IMR-90 (cell line): ENCODE data around the gene NBEA. TPM values are rescaled to one million over a fixed set of nuclear protein-coding genes. Genes with fewer than 3 reads are reported as not detected.
"Not testable (repeated sequence)": the region's sequence is repeated elsewhere in the genome, so short reads cannot be mapped to it uniquely, and the experiment has no call there.

Experiments
- ATAC-seq: fragments of 200-7000 bp; cut with Tn5 transposase; 2 replicates; pipeline ENCODE4 v1.9.1; 2020; ENCODE audit warnings: low read depth, mild to moderate bottlenecking, moderate library complexity
- BruUV-seq: library from RNA; stranded (reverse); fragments of 400-500 nt; replicated peaks from 2 replicates; lab custom pipeline; 2021; lab: Mats Ljungman, UMichigan
- CTCF ChIA-PET: fragments of 300-600 bp; formaldehyde crosslinking; extraction: SDS; loops from one replicate; lab custom pipeline; 2021; ENCODE audit warnings: antibody characterized with exemption; lab: Yijun Ruan, JAX
- POLR2A ChIA-PET: fragments of 300-600 bp; sonication (Branson Sonifier 250); formaldehyde crosslinking; loops from one replicate; lab custom pipeline; 2022; ENCODE audit warnings: antibody characterized with exemption; ENCODE audit not compliant: unreplicated experiment; lab: Charles Lee
- DNase-seq: peaks from one replicate; pipeline ENCODE4 v3.0.0; 2013
- H2AFZ ChIP-seq: replicated peaks from 2 replicates; pipeline ENCODE3; 2013; ENCODE audit warnings: low read length, mild to moderate bottlenecking; ENCODE audit not compliant: poor library complexity
- H2AK5ac ChIP-seq: 2 replicates; pipeline ENCODE4 v1.6.1; 2013; ENCODE audit warnings: low read depth, low read length, inconsistent platforms
- H2AK9ac ChIP-seq: replicated peaks from 2 replicates; pipeline ENCODE3; 2013; ENCODE audit warnings: mild to moderate bottlenecking, low read depth, low read length, moderate library complexity; ENCODE audit not compliant: poor library complexity
- H2BK120ac ChIP-seq: 2 replicates; pipeline ENCODE4 v1.6.1; 2013; ENCODE audit warnings: low read depth, low read length, inconsistent platforms
- H2BK15ac ChIP-seq: 3 replicates; pipeline ENCODE4 v1.6.1; 2013; ENCODE audit warnings: low read depth, low read length, inconsistent platforms
- H2BK20ac ChIP-seq: 2 replicates; pipeline ENCODE4 v1.6.1; 2013; ENCODE audit warnings: low read depth, mild to moderate bottlenecking, inconsistent platforms, low read length, moderate library complexity
- H2BK5ac ChIP-seq: 2 replicates; pipeline ENCODE4 v1.6.1; 2013; ENCODE audit warnings: mild to moderate bottlenecking, low read depth, low read length, inconsistent platforms; ENCODE audit not compliant: poor library complexity, severe bottlenecking
- H3K14ac ChIP-seq: replicated peaks from 2 replicates; pipeline ENCODE4 v1.6.1; 2013; ENCODE audit warnings: low read depth, low read length, inconsistent platforms
- H3K18ac ChIP-seq: 2 replicates; pipeline ENCODE4 v1.6.1; 2013; ENCODE audit warnings: low read depth, low read length, control low read depth
- H3K23ac ChIP-seq: 2 replicates; pipeline ENCODE4 v1.6.1; 2013; ENCODE audit warnings: low read depth, low read length, inconsistent platforms
- H3K27ac ChIP-seq: 2 replicates; pipeline ENCODE4 v1.5.1; 2013; ENCODE audit warnings: mild to moderate bottlenecking, control low read depth, low read length; ENCODE audit not compliant: insufficient read depth
- H3K27me3 ChIP-seq: 2 replicates; pipeline ENCODE4 v1.6.1; 2013; ENCODE audit warnings: low read length; ENCODE audit not compliant: control insufficient read depth, insufficient read depth
- H3K36me3 ChIP-seq: 2 replicates; pipeline ENCODE4 v1.6.1; 2013; ENCODE audit warnings: low read length, mixed read lengths; ENCODE audit not compliant: control insufficient read depth, insufficient read depth
- H3K4ac ChIP-seq: 2 replicates; pipeline ENCODE4 v1.6.1; 2013; ENCODE audit warnings: low read depth, low read length, inconsistent platforms
- H3K4me1 ChIP-seq: 2 replicates; pipeline ENCODE4 v1.6.1; 2013; ENCODE audit warnings: low read length, mixed read lengths; ENCODE audit not compliant: control insufficient read depth, insufficient read depth
- H3K4me2 ChIP-seq: 2 replicates; pipeline ENCODE4 v1.6.1; 2013; ENCODE audit warnings: low read depth, mild to moderate bottlenecking, control low read depth, low read length, moderate library complexity
- H3K4me3 ChIP-seq: 2 replicates; pipeline ENCODE4 v1.5.1; 2013; ENCODE audit warnings: low read depth, mild to moderate bottlenecking, control low read depth, low read length, moderate library complexity; ENCODE audit not compliant: insufficient read depth
- H3K56ac ChIP-seq: 2 replicates; pipeline ENCODE4 v1.6.1; 2013; ENCODE audit warnings: low read length, inconsistent platforms; ENCODE audit not compliant: insufficient read depth; ENCODE audit errors: extremely low read depth
- H3K79me1 ChIP-seq, 2 experiments: 2 replicates each; pipeline ENCODE4 v1.6.1; 2013; ENCODE audit warnings: low read length in 2 of 2, inconsistent platforms in 1 of 2, low read depth in 1 of 2
- H3K9ac ChIP-seq: 2 replicates; pipeline ENCODE4 v1.6.1; 2013; ENCODE audit warnings: low read depth, low read length, control low read depth
- H3K9me1 ChIP-seq: 2 replicates; pipeline ENCODE4 v1.6.1; 2013; ENCODE audit warnings: low read length, inconsistent platforms; ENCODE audit not compliant: insufficient read depth
- H3K9me3 ChIP-seq: 2 replicates; pipeline ENCODE4 v1.6.1; 2013; ENCODE audit warnings: low read length; ENCODE audit not compliant: control insufficient read depth, insufficient read depth
- H4K20me1 ChIP-seq: 2 replicates; pipeline ENCODE4 v1.6.1; 2013; ENCODE audit warnings: low read length, inconsistent platforms; ENCODE audit not compliant: insufficient read depth
- H4K5ac ChIP-seq: 2 replicates; pipeline ENCODE4 v1.6.1; 2013; ENCODE audit warnings: mild to moderate bottlenecking, low read depth, low read length, control low read depth
- H4K8ac ChIP-seq, 2 experiments: 2 replicates each; pipeline ENCODE4 v1.6.1; 2013; ENCODE audit warnings: low read depth in 2 of 2, low read length in 2 of 2, control low read depth in 1 of 2, inconsistent platforms in 1 of 2
- H4K91ac ChIP-seq: 2 replicates; pipeline ENCODE4 v1.6.1; 2013; ENCODE audit warnings: low read depth, low read length, inconsistent platforms; ENCODE audit not compliant: insufficient read depth
- WGBS, 2 experiments: methylation state at CpG; one replicate each; pipeline versions ENCODE4 v1.1.5 to v1.1.7; 2013; ENCODE audit warnings: missing lambda C conversion rate in 2 of 2; ENCODE audit not compliant: insufficient read length in 1 of 2; ENCODE audit errors: extremely low coverage in 2 of 2; 5-methylcytosine and 5-hydroxymethylcytosine counted together
- dilution Hi-C: fragments of 300-500 bp; cut with HindIII; formaldehyde crosslinking; loops from one replicate; pipeline ENCODE4 v1.14.3; 2018; ENCODE audit warnings: low sequenced_read_pairs; ENCODE audit not compliant: unreplicated experiment
- in situ Hi-C: fragments of 300-500 bp; cut with MboI; formaldehyde crosslinking; loops from 3 replicates; pipeline ENCODE4 v1.14.3; 2019; ENCODE audit warnings: low sequenced_read_pairs, inconsistent platforms, mixed read lengths
- intact Hi-C: fragments of 100-400 bp; cut with micrococcal nuclease; formaldehyde crosslinking; loops from 2 replicates; pipeline ENCODE4 v1.10.0; 2022
- polyA plus RNA-seq, 3 experiments: library from polyadenylated mRNA; depleted of rRNA; stranded (reverse); fragments of >200 nt; gene quantifications; 2 replicates each; pipeline ENCODE4 v1.2.3, GENCODE V29; 2012; ENCODE audit warnings: low replicate concordance in 1 of 3
- total RNA-seq: library from RNA; depleted of rRNA; stranded (reverse); fragments of >200 nt; gene quantifications from 2 replicates; pipeline ENCODE4 v1.2.3, GENCODE V29; 2012

The NBEA gene
- total and polyA plus RNA-seq, 2 of the 4 experiments (the other 2 are of a cell fraction): 0.82 to 2.2 TPM

GRCh38 chr13:35003734-35004133 is 61.7 kb downstream of the NBEA start:
- H4K20me1 ChIP-seq, intact Hi-C loops, H4K5ac ChIP-seq: not testable (repeated sequence)

More at GRCh38 chr13:35003734-35004133, 61.7 kb downstream of the NBEA start:
- H2BK5ac ChIP-seq, H3K4ac ChIP-seq, H3K27ac ChIP-seq, H2BK15ac ChIP-seq, DNase-seq, H4K8ac ChIP-seq, H3K56ac ChIP-seq, H3K9me3 ChIP-seq, H2AK5ac ChIP-seq, ATAC-seq, H3K79me1 ChIP-seq, CTCF ChIA-PET, POLR2A ChIA-PET, H3K27me3 ChIP-seq, dilution Hi-C loops, H4K91ac ChIP-seq, H3K36me3 ChIP-seq, H3K4me1 ChIP-seq, in situ Hi-C loops, H2AFZ ChIP-seq, H3K18ac ChIP-seq, H2BK20ac ChIP-seq, H3K4me3 ChIP-seq, H3K14ac ChIP-seq, H3K9ac ChIP-seq, H2BK120ac ChIP-seq, H2AK9ac ChIP-seq, H3K9me1 ChIP-seq, H3K4me2 ChIP-seq, H3K23ac ChIP-seq, BruUV-seq: not testable (repeated sequence)
- WGBS, 2 experiments: no CpG with 5 or more reads among the region's 2 CpGs
